Cardiac fibroblast (primary cell): ENCODE measurements around the gene TNS3.
A peak's percentile ranks its signal among the peaks of the same experiment; 100 is the strongest.

ENCODE experiments used
- DNase-seq, 2 donors: peaks; one replicate each; pipeline versions ENCODE4 v3.0.0 to v3.0.0-alpha.2; 2010; ENCODE audit warnings: low read depth in 2 of 2
- H3K4me3 ChIP-seq, 2 donors: replicated peaks in 1 of 2; 1 replicate in 1 of 2; 2 replicates in 1 of 2; pipeline ENCODE4 v1.5.1; 2011; ENCODE audit warnings: low read depth in 2 of 2, low read length in 2 of 2, mild to moderate bottlenecking in 2 of 2, moderate library complexity in 1 of 2
- TF ChIP-seq, protein P1 (sequence below): IDR thresholded peaks from one replicate; pipeline ENCODE4 v1.5.1; 2011; ENCODE audit warnings: low read depth, mild to moderate bottlenecking, low read length, inconsistent platforms

TNS3 gene

DNA sequence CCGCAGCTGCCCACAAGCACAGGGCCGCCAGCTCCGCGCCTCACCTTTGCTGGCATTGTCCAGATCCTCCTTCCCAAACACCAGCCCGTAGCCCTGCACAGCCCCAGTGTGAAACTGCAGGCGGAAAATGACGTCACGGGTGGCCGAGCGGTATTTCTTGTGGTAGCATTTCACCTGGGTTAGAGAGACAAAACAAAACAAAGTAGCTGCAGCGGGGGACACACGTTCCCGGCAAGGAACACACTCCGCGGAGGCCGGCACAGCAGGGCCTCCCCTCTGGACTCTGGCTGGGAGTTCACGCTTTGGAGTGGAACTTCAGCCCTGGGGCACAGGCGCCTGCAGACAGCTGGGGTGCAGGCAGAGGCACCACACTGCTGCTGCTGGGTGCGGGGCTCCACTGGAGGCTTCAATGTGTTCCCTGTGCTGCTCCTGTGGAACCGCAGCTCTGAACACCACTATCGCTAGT, 181.1 kb downstream of the TNS3 start:
- TF ChIP-seq, protein P1, sequence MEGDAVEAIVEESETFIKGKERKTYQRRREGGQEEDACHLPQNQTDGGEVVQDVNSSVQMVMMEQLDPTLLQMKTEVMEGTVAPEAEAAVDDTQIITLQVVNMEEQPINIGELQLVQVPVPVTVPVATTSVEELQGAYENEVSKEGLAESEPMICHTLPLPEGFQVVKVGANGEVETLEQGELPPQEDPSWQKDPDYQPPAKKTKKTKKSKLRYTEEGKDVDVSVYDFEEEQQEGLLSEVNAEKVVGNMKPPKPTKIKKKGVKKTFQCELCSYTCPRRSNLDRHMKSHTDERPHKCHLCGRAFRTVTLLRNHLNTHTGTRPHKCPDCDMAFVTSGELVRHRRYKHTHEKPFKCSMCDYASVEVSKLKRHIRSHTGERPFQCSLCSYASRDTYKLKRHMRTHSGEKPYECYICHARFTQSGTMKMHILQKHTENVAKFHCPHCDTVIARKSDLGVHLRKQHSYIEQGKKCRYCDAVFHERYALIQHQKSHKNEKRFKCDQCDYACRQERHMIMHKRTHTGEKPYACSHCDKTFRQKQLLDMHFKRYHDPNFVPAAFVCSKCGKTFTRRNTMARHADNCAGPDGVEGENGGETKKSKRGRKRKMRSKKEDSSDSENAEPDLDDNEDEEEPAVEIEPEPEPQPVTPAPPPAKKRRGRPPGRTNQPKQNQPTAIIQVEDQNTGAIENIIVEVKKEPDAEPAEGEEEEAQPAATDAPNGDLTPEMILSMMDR: no peak
- DNase-seq: no peak
- no peak overlapping the region for H3K4me3 ChIP-seq

DNA sequence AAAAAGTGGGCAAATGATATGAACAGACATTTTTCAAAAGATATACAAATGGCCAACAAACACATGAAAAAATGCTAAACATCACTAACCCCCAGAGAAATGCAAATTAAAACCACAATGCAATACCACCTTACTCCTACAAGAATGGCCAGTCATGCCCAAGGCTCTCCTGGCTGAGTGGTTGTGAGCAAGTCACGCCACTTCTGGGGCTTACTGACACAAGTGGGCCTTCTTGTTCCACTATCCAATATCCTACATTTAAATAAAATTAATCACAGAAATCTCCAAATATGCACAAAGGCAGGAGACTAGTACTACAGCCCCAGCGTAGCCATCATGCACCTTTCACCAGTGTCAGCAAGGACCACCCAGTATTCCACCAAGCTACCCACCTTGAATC, 181.9 kb downstream of the TNS3 start:
- H3K4me3 ChIP-seq: no peak overlapping the region
- DNase-seq: no peak
- TF ChIP-seq, protein P1: no peak

DNA sequence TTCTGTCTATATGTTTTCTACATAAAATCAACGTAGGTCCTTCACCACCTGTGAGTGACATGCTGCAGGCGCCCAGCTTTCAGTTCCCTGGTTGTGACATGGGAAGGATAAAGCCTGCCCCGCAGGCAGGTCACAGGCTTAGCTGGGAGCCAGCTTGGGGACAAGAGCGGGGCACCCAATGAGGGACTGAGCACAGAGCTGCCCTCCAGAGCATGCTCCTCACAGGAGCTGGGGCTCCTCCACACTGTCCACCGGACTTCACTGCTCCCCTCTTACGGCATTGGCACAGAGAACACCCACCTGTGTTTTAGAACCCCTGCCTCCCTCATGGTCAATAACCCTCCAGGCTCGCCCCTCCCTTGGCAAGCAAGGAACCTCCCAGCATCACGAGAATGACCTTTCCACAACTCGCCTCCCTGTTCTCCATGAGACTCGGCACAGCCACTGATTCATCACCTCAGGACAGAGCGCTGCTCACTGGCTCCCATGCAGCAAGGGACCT, 187.1 kb downstream of the TNS3 start:
- DNase-seq: no peak
- no peak overlapping the region for H3K4me3 ChIP-seq
- TF ChIP-seq, protein P1: no peak

DNA sequence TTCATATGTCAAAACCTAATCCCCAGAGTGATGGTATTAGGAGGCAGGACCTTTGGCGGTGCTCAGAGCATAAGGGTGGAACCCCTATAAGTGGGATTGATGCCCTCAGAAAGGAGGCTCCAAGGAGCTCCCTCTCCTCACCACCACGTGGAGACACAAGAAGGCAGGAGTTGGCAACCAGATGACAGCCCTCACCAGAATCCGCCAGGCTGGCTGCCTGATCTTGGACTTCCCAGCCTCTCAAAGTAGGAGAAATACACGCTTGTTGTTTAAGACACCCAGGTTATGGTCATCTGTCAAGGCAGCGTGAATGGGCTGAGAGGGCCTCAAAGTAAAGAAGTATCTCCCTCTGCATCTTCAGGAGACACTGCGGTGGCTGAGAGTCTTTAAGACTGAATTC, 187.7 kb downstream of the TNS3 start:
- DNase-seq: no peak
- TF ChIP-seq, protein P1: no peak
- H3K4me3 ChIP-seq: no peak overlapping the region

DNA sequence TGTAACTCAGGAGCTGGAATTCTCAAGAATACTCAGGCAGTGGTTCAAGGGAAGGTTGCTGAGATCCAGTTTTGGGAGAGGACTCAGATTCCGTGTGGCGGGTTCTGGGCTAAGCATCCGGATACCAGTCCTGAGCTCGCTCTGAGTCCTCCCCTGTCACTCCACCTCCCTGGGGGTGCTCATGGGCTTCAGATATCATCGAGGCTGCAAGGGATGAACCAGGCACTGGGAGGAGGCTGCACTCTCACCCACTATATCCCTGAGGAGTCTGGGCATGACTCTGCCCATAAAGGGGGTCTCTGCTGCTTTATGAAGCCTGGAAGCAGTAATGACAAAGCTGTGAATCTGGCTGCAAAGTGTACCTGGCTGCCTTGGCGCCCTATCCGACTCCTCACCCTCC, 188.5 kb downstream of the TNS3 start:
- H3K4me3 ChIP-seq: no peak overlapping the region
- TF ChIP-seq, protein P1: no peak
- DNase-seq: no peak

DNA sequence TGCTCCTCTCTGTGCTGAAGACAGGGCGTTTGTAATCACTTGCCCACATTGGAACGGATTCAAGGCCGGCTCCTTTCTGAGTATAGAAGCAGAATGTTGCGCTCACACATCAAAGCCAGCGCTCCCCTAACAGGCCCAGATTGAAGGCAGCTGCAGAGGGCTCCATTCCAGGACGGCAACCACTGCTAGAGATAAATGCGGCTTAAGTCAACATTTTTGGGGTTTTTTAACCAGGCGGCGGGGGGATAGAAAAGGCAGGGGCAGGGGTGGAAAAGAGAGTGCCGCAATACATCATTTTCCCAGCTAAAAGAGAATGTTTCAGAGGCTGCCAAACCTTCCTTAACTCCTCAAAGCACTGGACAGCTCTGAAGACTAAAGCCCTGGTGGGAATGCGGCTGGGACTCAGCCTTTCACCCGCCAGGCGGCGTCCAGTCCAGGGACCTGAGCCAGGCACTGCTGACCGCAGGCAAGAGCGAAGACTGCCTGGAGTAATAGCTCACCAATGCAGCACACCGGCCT, 189.6 kb downstream of the TNS3 start:
- peak; percentile 62 to 94 for DNase-seq
- TF ChIP-seq, protein P1: peak; percentile 70
- H3K4me3 ChIP-seq: no peak overlapping the region

DNA sequence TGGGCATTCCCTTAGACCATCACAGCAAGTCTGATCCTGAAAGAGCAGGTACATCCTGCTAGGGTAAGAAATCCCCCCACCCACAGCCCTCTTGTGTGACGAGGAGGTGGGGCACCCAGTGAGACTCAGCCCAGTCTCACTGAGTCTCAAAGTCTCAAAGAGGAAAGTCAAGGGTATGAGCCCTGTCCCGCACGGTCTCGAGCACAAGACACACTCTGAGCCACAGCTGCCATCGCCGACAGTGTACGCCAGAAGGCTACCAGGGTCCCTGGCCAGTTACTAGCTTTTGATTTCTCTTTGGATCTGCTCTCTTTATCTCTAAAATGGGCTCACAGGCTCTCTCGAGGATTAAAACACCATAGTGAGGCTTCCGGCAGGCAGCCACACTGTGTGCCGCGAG, 190.2 kb downstream of the TNS3 start:
- TF ChIP-seq, protein P1: no peak
- no peak for DNase-seq
- no peak overlapping the region for H3K4me3 ChIP-seq
